Nucleus accumbens (tissue), 56 donors: ENCODE data around the gene SERINC2.
A peak's percentile ranks its signal among the peaks of the same experiment; 100 is the strongest.
"Not testable (repeated sequence)": the region's sequence is repeated elsewhere in the genome, so short reads cannot be mapped to it uniquely, and the experiment has no call there.

Experiments
- DNase-seq, 56 donors: peaks; one replicate each; lab custom pipeline; 2025; lab: John Stamatoyannopoulos, UW

SERINC2 gene

GRCh38 chr1:31382379-31382989 is 30.5 kb upstream of the SERINC2 start:
- DNase-seq, result no peak

GRCh38 chr1:31383967-31384366 is 29.0 kb upstream of the SERINC2 start:
- DNase-seq, result no peak

- DNase-seq, result not testable (repeated sequence)
Observed at GRCh38 chr1:31386576-31387243, 26.3 kb upstream of the SERINC2 start.

- DNase-seq, result no peak
Observed at GRCh38 chr1:31387612-31388011, 25.4 kb upstream of the SERINC2 start.

- no peak for DNase-seq
Observed at GRCh38 chr1:31389616-31390015, 23.4 kb upstream of the SERINC2 start.

- DNase-seq, result no peak
Observed at GRCh38 chr1:31390071-31390470, 22.9 kb upstream of the SERINC2 start.

GRCh38 chr1:31393463-31393862 is 19.6 kb upstream of the SERINC2 start:
- no peak for DNase-seq

GRCh38 chr1:31394584-31395193 is 18.3 kb upstream of the SERINC2 start:
- DNase-seq, result peak in 48 of 56 donors; percentile 17 to 86 (median 58)

GRCh38 chr1:31396633-31397351 is 16.2 kb upstream of the SERINC2 start:
- DNase-seq, result no peak

GRCh38 chr1:31397360-31398095 is 15.5 kb upstream of the SERINC2 start:
- no peak for DNase-seq

GRCh38 chr1:31398246-31398645 is 14.8 kb upstream of the SERINC2 start:
- no peak for DNase-seq

GRCh38 chr1:31399976-31400375 is 13.0 kb upstream of the SERINC2 start:
- no peak for DNase-seq

- no peak for DNase-seq
Observed at GRCh38 chr1:31400393-31400792, 12.6 kb upstream of the SERINC2 start.

- no peak for DNase-seq
Observed at GRCh38 chr1:31401241-31401640, 11.8 kb upstream of the SERINC2 start.

- DNase-seq, result no peak
Observed at GRCh38 chr1:31405578-31406245, 7.3 kb upstream of the SERINC2 start.

GRCh38 chr1:31407029-31407626 is 5.9 kb upstream of the SERINC2 start:
- no peak for DNase-seq

- DNase-seq, result no peak
Observed at GRCh38 chr1:31408788-31409318, 4.2 kb upstream of the SERINC2 start.

- no peak for DNase-seq
Observed at GRCh38 chr1:31409946-31410858, 2.8 kb upstream of the SERINC2 start.
